ENCODE results near the gene LIN52. TPM values are rescaled to one million over a fixed set of nuclear protein-coding genes. Genes with fewer than 3 reads are reported as not detected.

Gene LIN52
- total and polyA plus RNA-seq, 9 of the 15 experiments (the other 6 are each of a cell fraction or from before 2014, with no cell fraction given): 4.6 to 11.8 (median 9.2) TPM

DNA sequence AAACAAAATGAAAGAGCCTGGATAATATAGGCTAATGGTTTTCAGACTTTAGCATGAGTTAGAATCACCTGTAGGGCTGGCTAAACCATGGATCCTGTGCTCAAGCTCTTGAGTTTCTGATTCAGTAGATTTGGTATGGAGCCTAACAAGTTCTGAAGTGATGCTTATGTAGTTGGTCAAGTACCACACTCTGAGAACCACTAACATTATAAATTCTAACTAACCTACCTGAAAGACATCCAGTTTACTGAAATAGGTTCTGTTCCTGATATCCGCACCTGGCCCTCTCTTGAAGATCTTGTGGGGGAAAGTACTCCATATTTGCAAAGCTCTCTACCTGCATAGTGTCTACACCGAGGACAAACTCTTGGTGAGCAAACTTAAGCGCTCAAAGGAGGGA, 95.1 kb downstream of the LIN52 start (continued):
- TF ChIP-seq, protein P1, sequence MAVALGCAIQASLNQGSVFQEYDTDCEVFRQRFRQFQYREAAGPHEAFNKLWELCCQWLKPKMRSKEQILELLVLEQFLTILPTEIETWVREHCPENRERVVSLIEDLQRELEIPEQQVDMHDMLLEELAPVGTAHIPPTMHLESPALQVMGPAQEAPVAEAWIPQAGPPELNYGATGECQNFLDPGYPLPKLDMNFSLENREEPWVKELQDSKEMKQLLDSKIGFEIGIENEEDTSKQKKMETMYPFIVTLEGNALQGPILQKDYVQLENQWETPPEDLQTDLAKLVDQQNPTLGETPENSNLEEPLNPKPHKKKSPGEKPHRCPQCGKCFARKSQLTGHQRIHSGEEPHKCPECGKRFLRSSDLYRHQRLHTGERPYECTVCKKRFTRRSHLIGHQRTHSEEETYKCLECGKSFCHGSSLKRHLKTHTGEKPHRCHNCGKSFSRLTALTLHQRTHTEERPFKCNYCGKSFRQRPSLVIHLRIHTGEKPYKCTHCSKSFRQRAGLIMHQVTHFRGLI (CRISPR knock-in tag; IDR thresholded peaks at IDR 0.05): no peak
- TF ChIP-seq TOE1 (IDR thresholded peaks at IDR 0.05; ENCODE audit: borderline replicate concordance): no peak
- no peak for TF ChIP-seq TOE1 (CRISPR knock-in tag; IDR thresholded peaks at IDR 0.05; ENCODE audit: borderline replicate concordance, low read depth)
- TF ChIP-seq, protein P2, sequence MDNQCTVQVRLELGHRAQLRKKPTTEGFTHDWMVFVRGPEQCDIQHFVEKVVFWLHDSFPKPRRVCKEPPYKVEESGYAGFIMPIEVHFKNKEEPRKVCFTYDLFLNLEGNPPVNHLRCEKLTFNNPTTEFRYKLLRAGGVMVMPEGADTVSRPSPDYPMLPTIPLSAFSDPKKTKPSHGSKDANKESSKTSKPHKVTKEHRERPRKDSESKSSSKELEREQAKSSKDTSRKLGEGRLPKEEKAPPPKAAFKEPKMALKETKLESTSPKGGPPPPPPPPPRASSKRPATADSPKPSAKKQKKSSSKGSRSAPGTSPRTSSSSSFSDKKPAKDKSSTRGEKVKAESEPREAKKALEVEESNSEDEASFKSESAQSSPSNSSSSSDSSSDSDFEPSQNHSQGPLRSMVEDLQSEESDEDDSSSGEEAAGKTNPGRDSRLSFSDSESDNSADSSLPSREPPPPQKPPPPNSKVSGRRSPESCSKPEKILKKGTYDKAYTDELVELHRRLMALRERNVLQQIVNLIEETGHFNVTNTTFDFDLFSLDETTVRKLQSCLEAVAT (IDR thresholded peaks at IDR 0.05): no peak
- no peak for TF ChIP-seq CHCHD3 (CRISPR knock-in tag; IDR thresholded peaks at IDR 0.05)
- no peak for TF ChIP-seq ZFPM2 (CRISPR knock-in tag; IDR thresholded peaks at IDR 0.05)
- TF ChIP-seq ZNF780A (CRISPR knock-in tag; IDR thresholded peaks at IDR 0.05): no peak

DNA sequence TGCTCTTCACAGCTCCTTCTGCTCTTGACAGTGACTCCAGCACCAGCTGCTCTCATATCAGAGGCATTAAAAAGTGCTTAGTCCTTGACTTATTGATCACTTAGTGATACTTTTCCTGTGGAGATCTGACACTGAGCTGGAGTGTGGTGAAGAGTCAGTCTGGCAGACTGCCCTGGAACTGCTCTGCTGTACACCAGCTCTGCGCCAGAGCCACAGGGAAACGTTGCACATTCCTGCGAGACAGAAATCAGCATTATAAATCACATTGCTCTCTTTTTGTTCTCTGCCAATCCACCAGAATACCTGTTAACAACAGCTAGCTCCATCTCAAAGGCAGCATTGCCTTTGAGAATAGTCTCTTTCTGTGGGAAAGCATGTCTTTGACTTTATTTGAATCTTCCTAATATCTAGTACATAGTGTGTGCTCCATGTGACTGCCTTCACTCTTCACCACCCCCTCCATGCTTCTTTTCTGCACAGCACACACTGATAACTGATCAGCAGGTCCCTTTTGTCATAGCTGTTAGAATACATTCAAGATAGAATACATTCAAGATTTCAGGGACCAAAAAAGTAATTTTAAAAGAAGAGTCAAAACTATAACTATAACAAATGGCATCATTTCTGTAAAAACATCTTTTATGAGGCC, 106.3 kb downstream of the LIN52 start:
- BruUV-seq (replicated peaks): no TSS peak
- ChIA-PET POLR2A (interaction anchor here (1.4 kb wide), 1 partner anchor 13 kb away, joined by 3 read pairs; no protein-coding TSS in a partner anchor), CTCF (ENCODE audit: low intra/inter-chr PET ratio) (no interaction called here)
- ATAC-seq (no peak), FAIRE-seq (no peak), DNase-seq (ENCODE audit: extremely low read depth in 1 of 4, low spot score in 3 of 4) (no peak)
- Histone ChIP-seq H3K79me2 (ENCODE audit: control insufficient read depth, insufficient read depth, low read length) (no peaks in the 10 kb centered on the region), H3K9me3 (replicated peaks; ENCODE audit: control insufficient read depth, insufficient read depth, low read depth, low read length) (no peaks in the 10 kb centered on the region), H3K4me1 (replicated peaks in 1 of 2; ENCODE audit: control insufficient read depth in 2 of 2, insufficient read depth in 2 of 2, low read length in 2 of 2) (no peaks in the 10 kb centered on the region), H3K4me3 (no peak overlapping the region), H3K4me2 (ENCODE audit: insufficient read depth, low read length) (no peak overlapping the region), H3K27me3 (ENCODE audit: control insufficient read depth in 2 of 2, insufficient read depth in 2 of 2, low read length in 2 of 2) (no peaks in the 10 kb centered on the region), H3K9me1 (ENCODE audit: control insufficient read depth, insufficient read depth, low read length) (no peaks in the 10 kb centered on the region), H3K36me3 (ENCODE audit: control insufficient read depth, insufficient read depth, low read length) (peaks cover 3% of the 10 kb centered on the region; the same call in 1 of the 3 replicates), H3K27ac (ENCODE audit: extremely low read depth, low read depth, low read length) (no peak overlapping the region), H2AFZ (ENCODE audit: low read depth, low read length) (no peak overlapping the region), H3K9ac (ENCODE audit: insufficient read depth in 1 of 2, low read depth in 2 of 2, low read length in 2 of 2) (no peak overlapping the region), H4K20me1 (replicated peaks; ENCODE audit: control insufficient read depth, insufficient read depth, low read length) (no peaks in the 10 kb centered on the region)
- intact Hi-C loops (cut with micrococcal nuclease) (no loop called here), in situ Hi-C loops (cut with MboI) (no loop called here)
- WGBS (ENCODE audit: insufficient coverage, low coverage, missing lambda C conversion rate): 74% methylated on average over 3 of the region's 3 CpGs
- TF ChIP-seq ZNF239 (CRISPR knock-in tag; IDR thresholded peaks at IDR 0.05): no peak
- TF ChIP-seq, protein P3, sequence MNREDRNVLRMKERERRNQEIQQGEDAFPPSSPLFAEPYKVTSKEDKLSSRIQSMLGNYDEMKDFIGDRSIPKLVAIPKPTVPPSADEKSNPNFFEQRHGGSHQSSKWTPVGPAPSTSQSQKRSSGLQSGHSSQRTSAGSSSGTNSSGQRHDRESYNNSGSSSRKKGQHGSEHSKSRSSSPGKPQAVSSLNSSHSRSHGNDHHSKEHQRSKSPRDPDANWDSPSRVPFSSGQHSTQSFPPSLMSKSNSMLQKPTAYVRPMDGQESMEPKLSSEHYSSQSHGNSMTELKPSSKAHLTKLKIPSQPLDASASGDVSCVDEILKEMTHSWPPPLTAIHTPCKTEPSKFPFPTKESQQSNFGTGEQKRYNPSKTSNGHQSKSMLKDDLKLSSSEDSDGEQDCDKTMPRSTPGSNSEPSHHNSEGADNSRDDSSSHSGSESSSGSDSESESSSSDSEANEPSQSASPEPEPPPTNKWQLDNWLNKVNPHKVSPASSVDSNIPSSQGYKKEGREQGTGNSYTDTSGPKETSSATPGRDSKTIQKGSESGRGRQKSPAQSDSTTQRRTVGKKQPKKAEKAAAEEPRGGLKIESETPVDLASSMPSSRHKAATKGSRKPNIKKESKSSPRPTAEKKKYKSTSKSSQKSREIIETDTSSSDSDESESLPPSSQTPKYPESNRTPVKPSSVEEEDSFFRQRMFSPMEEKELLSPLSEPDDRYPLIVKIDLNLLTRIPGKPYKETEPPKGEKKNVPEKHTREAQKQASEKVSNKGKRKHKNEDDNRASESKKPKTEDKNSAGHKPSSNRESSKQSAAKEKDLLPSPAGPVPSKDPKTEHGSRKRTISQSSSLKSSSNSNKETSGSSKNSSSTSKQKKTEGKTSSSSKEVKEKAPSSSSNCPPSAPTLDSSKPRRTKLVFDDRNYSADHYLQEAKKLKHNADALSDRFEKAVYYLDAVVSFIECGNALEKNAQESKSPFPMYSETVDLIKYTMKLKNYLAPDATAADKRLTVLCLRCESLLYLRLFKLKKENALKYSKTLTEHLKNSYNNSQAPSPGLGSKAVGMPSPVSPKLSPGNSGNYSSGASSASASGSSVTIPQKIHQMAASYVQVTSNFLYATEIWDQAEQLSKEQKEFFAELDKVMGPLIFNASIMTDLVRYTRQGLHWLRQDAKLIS (CRISPR knock-in tag; IDR thresholded peaks at IDR 0.05): no peak
- no peak for TF ChIP-seq ESRRA (IDR thresholded peaks at IDR 0.05; ENCODE audit: borderline replicate concordance, low read depth)
- TF ChIP-seq, protein P4, sequence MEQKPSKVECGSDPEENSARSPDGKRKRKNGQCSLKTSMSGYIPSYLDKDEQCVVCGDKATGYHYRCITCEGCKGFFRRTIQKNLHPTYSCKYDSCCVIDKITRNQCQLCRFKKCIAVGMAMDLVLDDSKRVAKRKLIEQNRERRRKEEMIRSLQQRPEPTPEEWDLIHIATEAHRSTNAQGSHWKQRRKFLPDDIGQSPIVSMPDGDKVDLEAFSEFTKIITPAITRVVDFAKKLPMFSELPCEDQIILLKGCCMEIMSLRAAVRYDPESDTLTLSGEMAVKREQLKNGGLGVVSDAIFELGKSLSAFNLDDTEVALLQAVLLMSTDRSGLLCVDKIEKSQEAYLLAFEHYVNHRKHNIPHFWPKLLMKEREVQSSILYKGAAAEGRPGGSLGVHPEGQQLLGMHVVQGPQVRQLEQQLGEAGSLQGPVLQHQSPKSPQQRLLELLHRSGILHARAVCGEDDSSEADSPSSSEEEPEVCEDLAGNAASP (IDR thresholded peaks at IDR 0.05): no peak
- TF ChIP-seq DPF2 (IDR thresholded peaks at IDR 0.05): no peak
